PFSK-1 (cell line): ENCODE data around the gene ZBTB39.

Source experiments
- POLR2AphosphoS5 ChIP-seq: IDR thresholded peaks from 2 replicates; pipeline ENCODE4 v1.6.1; 2012; ENCODE audit warnings: low read depth, mild to moderate bottlenecking, control low read depth, low read length, moderate library complexity
- SIN3A ChIP-seq: IDR thresholded peaks from 2 replicates; pipeline ENCODE4 v1.6.1; 2012; ENCODE audit warnings: mild to moderate bottlenecking, low read length, moderate library complexity, borderline replicate concordance; ENCODE audit not compliant: insufficient read depth
- TAF1 ChIP-seq: IDR thresholded peaks from 2 replicates; pipeline ENCODE4 v1.6.1; 2012; ENCODE audit warnings: low read length, control low read depth, borderline replicate concordance; ENCODE audit not compliant: insufficient read depth
- TF ChIP-seq, protein P1 (sequence below), 2 experiments: IDR thresholded peaks; 2 replicates each; pipeline versions ENCODE4 v1.6.1 to v1.8.0; 2011 to 2012; ENCODE audit warnings: low read depth in 2 of 2, low read length in 2 of 2, control low read depth in 1 of 2, inconsistent platforms in 1 of 2, mild to moderate bottlenecking in 1 of 2, moderate library complexity in 1 of 2; ENCODE audit not compliant: insufficient read depth in 1 of 2

DNA sequence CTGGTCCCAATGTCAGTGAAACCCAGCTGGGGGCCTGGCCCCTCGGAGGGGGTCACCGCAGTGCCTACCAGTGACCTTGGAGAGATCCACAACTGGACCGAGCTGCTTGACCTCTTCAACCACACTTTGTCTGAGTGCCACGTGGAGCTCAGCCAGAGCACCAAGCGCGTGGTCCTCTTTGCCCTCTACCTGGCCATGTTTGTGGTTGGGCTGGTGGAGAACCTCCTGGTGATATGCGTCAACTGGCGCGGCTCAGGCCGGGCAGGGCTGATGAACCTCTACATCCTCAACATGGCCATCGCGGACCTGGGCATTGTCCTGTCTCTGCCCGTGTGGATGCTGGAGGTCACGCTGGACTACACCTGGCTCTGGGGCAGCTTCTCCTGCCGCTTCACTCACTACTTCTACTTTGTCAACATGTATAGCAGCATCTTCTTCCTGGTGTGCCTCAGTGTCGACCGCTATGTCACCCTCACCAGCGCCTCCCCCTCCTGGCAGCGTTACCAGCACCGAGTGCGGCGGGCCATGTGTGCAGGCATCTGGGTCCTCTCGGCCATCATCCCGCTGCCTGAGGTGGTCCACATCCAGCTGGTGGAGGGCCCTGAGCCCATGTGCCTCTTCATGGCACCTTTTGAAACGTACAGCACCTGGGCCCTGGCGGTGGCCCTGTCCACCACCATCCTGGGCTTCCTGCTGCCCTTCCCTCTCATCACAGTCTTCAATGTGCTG is 11.0 kb downstream of the ZBTB39 start:
- TF ChIP-seq POLR2AphosphoS5 = no peak
- TF ChIP-seq, protein P1, sequence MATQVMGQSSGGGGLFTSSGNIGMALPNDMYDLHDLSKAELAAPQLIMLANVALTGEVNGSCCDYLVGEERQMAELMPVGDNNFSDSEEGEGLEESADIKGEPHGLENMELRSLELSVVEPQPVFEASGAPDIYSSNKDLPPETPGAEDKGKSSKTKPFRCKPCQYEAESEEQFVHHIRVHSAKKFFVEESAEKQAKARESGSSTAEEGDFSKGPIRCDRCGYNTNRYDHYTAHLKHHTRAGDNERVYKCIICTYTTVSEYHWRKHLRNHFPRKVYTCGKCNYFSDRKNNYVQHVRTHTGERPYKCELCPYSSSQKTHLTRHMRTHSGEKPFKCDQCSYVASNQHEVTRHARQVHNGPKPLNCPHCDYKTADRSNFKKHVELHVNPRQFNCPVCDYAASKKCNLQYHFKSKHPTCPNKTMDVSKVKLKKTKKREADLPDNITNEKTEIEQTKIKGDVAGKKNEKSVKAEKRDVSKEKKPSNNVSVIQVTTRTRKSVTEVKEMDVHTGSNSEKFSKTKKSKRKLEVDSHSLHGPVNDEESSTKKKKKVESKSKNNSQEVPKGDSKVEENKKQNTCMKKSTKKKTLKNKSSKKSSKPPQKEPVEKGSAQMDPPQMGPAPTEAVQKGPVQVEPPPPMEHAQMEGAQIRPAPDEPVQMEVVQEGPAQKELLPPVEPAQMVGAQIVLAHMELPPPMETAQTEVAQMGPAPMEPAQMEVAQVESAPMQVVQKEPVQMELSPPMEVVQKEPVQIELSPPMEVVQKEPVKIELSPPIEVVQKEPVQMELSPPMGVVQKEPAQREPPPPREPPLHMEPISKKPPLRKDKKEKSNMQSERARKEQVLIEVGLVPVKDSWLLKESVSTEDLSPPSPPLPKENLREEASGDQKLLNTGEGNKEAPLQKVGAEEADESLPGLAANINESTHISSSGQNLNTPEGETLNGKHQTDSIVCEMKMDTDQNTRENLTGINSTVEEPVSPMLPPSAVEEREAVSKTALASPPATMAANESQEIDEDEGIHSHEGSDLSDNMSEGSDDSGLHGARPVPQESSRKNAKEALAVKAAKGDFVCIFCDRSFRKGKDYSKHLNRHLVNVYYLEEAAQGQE (IDR thresholded peaks at IDR 0.05; ENCODE audit: insufficient read depth in 1 of 2, low read depth in 2 of 2, low read length in 2 of 2) = no peak
- no peak for TF ChIP-seq TAF1
- TF ChIP-seq SIN3A = no peak
